Measurements from ENCODE around the gene C20orf204. TPM values are rescaled to one million over a fixed set of nuclear protein-coding genes. Genes with fewer than 3 reads are reported as not detected.

The C20orf204 gene
- total RNA-seq, 1 donor from 2014 or later, result 2.2 TPM

- Mint-ChIP-seq H3K4me3 (no peak overlapping the region), H3K4me1 (peaks cover 6% of the 10 kb centered on the region), H3K9me3 (no peaks in the 10 kb centered on the region), H3K36me3 (ENCODE audit: low read depth) (no peaks in the 10 kb centered on the region), H3K27ac (no peak overlapping the region), H3K27me3 (peaks cover 43% of the 10 kb centered on the region)
- intact Hi-C loops (cut with micrococcal nuclease), result no loop called here
- POLR2A ChIA-PET, result interaction anchor here (0.5 kb wide), 1 partner anchor 69 kb away, joined by 3 read pairs; no protein-coding TSS in a partner anchor
- CTCF ChIA-PET, result no interaction called here
- ATAC-seq (ENCODE audit: low read depth), result no peak
- no peak for TF ChIP-seq CTCF (IDR thresholded peaks at IDR 0.05)
- DNase-seq, result no peak
Observed at GRCh38 chr20:64051033-64051452, 15.1 kb downstream of the C20orf204 start.

- DNase-seq, result no peak
- no peaks in the 10 kb centered on the region for H3K36me3 Mint-ChIP-seq (ENCODE audit: low read depth)
- H3K27me3 Mint-ChIP-seq, result peaks cover 39% of the 10 kb centered on the region
- no peak overlapping the region for H3K27ac Mint-ChIP-seq
- H3K4me3 Mint-ChIP-seq, result no peak overlapping the region
- ChIA-PET POLR2A (interaction anchor here (0.5 kb wide), 1 partner anchor 69 kb away, joined by 3 read pairs; no protein-coding TSS in a partner anchor), CTCF (interaction anchor here (1.2 kb wide), 1 partner anchor 12 kb away, joined by 3 read pairs; no protein-coding TSS in a partner anchor)
- H3K4me1 Mint-ChIP-seq, result peaks cover 6% of the 10 kb centered on the region
- ATAC-seq (ENCODE audit: low read depth), result no peak
- intact Hi-C loops (cut with micrococcal nuclease), result no loop called here
- no peaks in the 10 kb centered on the region for H3K9me3 Mint-ChIP-seq
- TF ChIP-seq CTCF (IDR thresholded peaks at IDR 0.05), result no peak
Observed at GRCh38 chr20:64051561-64052325, 15.8 kb downstream of the C20orf204 start.

GRCh38 chr20:64052326-64052722, 16.3 kb downstream of the C20orf204 start:
- DNase-seq (no peak), ATAC-seq (ENCODE audit: low read depth) (no peak)
- intact Hi-C loops (cut with micrococcal nuclease), result no loop called here
- Mint-ChIP-seq H3K36me3 (ENCODE audit: low read depth) (no peaks in the 10 kb centered on the region), H3K9me3 (no peaks in the 10 kb centered on the region), H3K4me1 (peaks cover 9% of the 10 kb centered on the region), H3K4me3 (no peak overlapping the region), H3K27me3 (peaks cover 33% of the 10 kb centered on the region), H3K27ac (no peak overlapping the region)
- CTCF ChIA-PET, result interaction anchor here (1.0 to 1.2 kb wide), 2 partner anchors 13 to 17 kb away, joined by 3 read pairs; no protein-coding TSS in a partner anchor
- no peak for TF ChIP-seq CTCF (IDR thresholded peaks at IDR 0.05)
- POLR2A ChIA-PET, result no interaction called here

- DNase-seq (no peak), ATAC-seq (ENCODE audit: low read depth) (no peak)
- POLR2A ChIA-PET, result interaction anchor here (0.9 kb wide), 1 partner anchor 9 kb away, joined by 5 read pairs; no protein-coding TSS in a partner anchor
- TF ChIP-seq CTCF (IDR thresholded peaks at IDR 0.05), result no peak
- Mint-ChIP-seq H3K27ac (no peak overlapping the region), H3K9me3 (no peaks in the 10 kb centered on the region), H3K4me1 (peaks cover 17% of the 10 kb centered on the region), H3K36me3 (ENCODE audit: low read depth) (no peaks in the 10 kb centered on the region), H3K27me3 (peaks cover 32% of the 10 kb centered on the region), H3K4me3 (no peak overlapping the region)
- intact Hi-C loops (cut with micrococcal nuclease), result no loop called here
- CTCF ChIA-PET, result interaction anchor here (0.6 to 1.7 kb wide), 4 partner anchors 14 to 67 kb away, joined by 3 to 6 read pairs (median 3); no protein-coding TSS in a partner anchor
Observed at GRCh38 chr20:64052987-64053840, 17.2 kb downstream of the C20orf204 start.
